CD4-positive, alpha-beta T cell treated with Interleukin-15 for 1 hour (primary cell): ENCODE measurements around the gene GOLGA6A.
"Not testable (repeated sequence)": the region's sequence is repeated elsewhere in the genome, so short reads cannot be mapped to it uniquely, and the experiment has no call there.

ENCODE experiments used
- DNase-seq: peaks from one replicate; pipeline ENCODE4 v3.0.0-alpha.2; 2020

The GOLGA6A gene

GRCh38 chr15:74082450-74082849 is at the start of gene GOLGA6A:
Gene GOLGA6A (minus strand): TSS chr15:74082550. CDS start chr15:74082509, 41 bp downstream.
- not testable (repeated sequence) for DNase-seq

- DNase-seq: no peak
These were observed 49.5 kb upstream of the GOLGA6A start for GRCh38 chr15:74131628-74132413.

DNA sequence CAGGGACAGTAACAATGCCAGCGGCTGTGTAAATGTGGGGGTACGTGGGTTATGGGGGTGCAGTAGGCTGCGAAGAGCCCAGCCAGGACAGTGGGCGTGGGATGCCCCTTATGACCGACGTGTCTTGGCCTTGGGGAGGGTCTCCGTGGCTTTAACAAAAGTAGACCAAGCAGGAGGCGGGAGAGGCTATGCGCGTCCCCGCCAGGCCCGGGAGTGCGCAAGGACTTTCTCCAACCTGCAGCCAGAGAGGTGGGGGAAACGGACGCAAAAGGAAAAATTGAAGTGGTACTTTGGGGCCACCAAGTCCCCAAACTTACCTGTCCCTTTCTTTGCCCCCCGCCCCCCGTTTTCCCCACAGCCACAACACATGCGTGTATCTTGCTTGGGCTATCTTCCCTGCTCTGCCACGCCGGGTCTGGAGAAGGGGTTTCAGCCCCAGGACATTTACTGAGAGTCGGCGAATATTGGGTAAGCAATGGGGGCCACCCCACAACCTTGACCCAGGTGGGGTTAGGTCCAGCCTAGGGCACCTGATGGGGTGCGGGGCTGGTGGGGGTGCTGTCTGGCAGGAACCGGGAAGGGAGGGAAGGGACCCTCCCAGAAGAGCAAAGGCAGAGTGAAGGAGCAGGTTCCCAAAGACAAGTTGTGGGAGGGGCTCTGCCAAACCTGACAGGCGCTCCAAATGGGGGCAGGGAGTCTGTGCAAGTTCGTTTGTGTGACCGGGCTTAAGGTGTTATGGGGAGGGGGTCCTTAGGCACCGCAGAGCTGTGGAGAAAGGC is 48.7 kb upstream of the GOLGA6A start:
- DNase-seq: no peak

DNA sequence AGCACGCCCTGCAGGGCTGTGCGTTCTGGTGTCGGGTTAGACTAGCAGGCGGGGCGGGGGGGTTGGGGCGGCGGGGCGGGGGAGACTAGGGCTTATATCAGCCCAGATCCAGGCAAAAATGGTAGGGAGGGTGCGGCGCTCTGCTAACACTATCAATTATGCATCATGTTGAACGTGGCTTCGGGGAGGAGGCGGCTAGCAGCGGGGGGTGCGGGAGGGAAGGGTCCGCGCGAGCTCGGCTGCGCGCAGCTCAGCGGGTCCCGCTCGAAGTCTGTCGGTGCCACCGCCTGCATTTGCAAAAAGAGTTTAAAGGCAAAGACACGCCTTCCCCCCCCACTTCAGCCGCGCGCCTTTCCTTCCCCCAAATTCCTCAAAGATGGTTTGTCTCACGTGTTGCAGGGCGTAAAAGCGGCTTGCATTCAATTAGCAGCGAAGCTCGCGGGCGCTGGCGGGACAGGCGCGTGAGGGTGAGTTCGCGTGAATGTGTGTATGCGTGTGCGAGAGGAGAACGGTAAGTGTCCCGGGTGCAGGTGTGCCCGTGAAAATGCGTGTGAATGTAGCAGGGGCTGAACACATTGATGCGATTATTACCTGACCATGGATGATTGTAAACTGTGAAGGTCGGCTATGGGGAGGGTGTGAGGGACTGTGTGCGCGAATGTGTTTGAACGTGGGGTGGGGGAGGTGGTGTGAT is 48.0 kb upstream of the GOLGA6A start, which contains the start of gene ISLR2:
TSS of gene ISLR2 (plus strand) at position 432 of the 694 bp plus-strand sequence. CDS start 2,169 bp downstream, outside the sequence.
- DNase-seq: no peak

DNA sequence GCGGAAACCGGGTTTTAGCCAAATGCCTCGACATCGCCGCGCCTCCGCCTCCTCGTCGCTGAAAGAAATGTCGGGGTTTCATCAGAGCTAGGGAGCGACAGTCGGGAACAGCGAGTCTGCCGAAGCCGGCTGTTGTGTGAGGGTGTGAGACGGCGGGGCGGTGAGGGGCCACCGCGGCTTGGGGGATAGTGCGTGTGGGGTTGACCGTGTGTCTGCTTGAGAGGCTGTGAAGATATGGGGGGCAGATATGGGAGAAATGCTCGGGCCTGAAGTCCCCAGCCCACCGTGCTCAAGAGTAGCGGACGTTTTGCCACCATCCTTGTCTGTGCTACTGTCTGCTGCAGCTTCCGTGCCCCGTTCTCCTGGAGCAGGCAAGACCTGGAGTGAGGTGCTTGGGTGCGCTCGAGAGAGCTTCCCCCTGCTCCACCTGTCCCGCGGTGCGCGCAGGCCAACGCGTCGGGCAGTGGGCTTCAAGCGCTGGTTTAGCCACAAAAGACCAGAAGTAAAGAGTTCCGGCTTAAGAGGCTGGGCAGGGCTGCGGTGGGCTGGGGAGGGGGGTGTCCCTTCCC is 47.3 kb upstream of the GOLGA6A start:
- no peak for DNase-seq

DNA sequence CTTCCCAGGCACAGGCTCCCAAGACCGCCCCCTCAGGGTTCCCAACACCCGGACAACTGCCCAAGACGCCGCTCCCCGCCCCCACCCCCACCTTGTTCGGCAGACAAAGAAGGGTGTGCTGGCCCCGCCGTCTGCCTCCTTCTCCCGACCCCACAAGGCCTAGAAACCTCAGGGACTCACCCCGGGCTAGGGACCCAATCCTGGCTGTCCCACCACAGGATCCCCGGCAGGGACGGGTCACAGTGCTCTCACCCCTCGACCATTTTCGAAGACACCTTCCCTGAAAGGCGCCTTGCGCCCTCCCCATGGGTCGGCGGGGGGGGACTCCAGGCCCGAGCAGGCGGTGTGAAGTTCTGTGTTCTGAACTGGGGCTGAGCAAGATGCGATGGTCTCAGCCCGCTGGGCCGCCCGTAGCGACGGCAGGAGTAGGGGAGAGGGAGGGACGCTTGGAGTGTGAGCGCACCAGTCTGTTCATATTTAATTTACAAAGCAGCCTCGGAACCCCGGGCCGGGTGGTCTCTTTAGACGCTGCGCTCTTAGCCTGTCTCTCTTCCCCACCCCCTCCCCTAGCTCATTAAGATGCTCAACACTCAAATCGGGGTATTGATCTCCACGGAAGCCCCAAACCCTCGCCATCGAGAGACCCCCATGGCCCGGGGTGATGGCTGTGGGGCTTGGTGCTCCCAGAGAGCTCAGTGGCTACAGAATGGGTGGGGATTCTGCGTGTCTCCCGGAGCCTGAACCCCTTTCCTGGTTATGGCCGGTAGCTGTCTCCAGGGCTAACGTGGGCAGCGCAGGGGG is 46.6 kb upstream of the GOLGA6A start:
- DNase-seq: no peak

DNA sequence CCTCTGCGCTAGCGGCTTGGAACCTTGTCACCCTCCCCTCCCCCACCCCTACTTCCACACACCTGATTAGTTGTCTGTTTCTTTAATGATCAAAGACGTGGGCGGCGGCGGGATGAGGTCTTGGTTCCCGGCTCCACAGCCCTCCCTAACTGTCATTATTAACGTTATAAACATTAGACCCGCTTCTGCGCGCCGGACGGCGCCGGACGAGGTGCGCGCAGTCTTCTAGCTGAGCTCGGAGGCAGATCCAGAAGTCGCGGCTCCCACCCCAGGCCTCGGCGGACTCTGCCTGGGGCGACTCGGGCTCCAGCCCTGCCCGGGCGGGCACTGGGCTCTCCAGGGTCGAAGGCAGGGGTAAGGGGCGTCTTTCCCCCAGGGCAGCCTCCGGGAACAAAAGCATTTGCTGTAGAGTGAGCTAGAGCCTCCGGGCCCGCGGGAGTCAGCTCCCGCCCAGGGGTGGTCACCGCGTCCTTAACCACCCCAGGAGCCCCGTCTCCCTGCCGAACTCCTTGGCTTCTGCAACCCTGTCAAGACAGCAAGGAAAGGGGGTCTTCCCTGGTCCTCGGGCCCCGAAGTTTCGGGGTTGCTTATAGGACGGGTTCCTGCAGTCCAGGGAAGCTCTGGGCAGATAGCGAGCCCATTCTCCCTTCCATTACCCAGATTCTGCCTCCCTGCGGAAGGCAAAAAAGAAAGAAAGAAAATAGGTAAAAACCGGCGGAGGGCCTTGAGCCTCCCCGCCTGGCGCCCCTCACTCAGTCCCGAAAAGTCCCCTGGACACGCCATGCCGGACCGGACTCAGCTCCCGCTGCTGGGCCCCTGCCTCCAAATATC is 45.8 kb upstream of the GOLGA6A start:
- no peak for DNase-seq

DNA sequence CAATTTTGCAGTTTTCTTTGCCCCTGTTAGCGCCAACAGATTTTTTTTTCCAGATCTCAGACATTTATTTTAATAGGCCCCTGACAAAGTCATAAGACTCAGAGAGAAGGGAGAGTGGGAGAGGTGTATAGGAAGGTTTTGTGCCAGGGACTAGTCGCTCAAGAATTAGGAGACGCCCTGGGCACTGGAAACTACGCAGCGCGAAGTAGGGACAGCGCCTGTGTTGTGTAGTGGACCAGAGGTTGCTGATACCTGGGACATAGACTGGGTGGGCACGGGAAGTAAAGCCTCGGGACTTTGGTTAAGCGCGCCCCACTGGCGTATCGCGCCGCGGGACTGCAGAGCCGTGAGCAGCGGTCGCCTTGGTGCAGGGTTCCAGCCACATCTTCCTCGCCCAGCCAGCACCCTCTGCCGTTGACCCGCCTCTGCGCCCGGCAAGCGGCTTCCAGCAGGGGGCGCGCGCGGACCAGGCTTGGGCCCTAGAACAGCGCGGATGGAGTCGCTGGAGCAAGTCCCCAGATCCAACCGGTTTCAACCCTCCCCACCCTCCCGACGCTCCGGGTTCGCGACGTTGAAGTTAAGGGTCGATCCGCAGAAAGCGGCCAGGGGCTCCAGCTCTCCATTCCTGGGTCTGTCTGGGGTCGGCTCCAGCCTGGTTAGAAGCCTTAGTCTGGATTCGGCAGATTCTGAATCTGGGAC is 45.1 kb upstream of the GOLGA6A start:
- DNase-seq: peak; percentile 70

- no peak for DNase-seq
These were observed 42.4 kb upstream of the GOLGA6A start for GRCh38 chr15:74124759-74125158.

DNA sequence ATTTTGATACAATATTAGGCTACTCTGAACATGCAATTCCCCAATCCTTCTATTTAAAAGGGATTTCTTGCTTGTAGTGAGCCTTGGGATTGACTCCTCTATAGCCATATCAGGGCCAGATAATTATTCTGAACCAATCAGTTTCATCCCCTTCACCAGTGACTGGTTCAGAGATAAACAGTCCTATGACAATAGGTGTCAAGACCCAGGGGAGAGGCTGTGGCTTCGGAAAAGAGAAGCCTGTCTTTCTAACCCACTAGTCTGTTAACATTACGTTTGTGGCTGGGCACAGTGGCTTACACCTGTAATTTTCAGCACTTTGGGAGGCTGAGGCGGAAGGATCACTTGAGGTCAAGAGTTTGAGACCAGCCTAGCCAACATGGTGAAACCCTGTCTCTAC is 41.8 kb upstream of the GOLGA6A start:
- no peak for DNase-seq

- DNase-seq: no peak
These were observed 41.3 kb upstream of the GOLGA6A start for GRCh38 chr15:74123658-74124057.

DNA sequence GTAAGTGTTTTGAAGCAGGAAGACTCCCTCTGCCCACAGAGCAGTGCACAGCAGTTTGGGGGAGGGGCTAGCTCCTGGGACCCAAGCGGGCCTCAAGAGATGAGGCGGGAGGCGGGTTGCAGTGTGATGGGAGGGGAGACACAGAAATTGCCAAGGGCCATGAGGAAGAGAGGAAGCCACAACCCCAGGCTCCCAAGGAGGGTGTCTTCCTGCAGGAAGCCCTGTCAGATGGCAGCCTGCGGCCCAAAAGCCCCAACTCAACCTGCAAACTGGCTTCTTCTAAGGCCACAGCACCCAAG is 40.7 kb upstream of the GOLGA6A start:
- no peak for DNase-seq

- no peak for DNase-seq
These were observed 40.2 kb upstream of the GOLGA6A start for GRCh38 chr15:74122403-74123130.

DNA sequence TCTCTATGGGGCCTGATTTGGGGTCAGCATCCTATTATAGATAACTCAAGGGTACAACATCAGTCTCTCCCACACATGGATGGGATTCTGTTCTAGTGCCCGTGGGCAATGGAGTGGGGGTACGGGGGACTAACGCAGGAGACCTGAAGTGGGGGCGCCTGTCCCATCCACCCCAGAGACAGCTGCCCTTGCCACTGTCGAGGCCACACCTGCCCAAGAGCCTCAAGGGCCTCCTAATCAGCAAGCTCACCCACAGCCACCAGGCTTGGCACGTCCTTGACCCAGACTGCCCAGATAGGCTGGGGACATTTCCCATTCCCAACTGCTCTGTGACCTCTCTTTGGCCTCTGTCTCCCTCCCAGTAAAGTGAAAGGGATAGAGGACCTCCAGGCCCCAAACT is 39.5 kb upstream of the GOLGA6A start:
- no peak for DNase-seq

DNA sequence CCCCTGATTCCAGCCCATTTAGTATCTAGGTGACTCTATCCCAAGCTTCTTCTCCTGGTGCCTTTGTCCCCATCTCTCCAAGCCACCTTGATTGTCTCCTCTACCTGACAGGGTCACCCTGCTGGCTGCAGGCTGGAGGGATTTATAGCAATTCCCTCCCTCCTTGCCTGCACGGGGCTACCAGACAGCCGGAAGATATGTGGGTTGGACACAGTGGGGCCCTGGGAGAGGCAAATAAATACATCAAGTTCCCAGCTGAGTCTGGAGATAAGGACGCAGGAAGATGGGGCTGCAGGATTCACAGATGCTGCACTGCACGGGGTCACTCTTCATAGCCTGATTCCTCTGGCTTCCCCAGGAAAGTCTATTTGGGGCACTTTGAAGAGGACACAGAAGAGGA is 38.7 kb upstream of the GOLGA6A start:
- DNase-seq: no peak

DNA sequence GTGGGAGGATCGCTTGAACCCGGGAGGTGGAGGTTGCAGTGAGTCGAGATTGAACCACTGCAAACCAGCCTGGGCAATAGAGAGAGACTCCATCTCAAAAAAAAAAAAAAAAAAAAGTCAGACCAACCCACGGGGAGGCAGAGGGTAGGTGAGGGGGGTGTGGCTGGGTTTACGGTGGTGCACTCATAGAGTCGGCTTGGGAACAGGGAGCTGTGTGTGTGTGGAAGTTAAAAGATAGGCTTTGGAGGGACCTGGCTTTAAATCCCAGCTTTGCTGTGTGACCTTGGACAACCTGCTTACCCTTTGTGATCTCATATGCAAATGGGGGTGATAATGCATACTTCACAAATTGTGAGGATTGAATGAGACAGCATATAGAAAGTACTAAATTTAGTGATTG is 38.1 kb upstream of the GOLGA6A start:
- no peak for DNase-seq

DNA sequence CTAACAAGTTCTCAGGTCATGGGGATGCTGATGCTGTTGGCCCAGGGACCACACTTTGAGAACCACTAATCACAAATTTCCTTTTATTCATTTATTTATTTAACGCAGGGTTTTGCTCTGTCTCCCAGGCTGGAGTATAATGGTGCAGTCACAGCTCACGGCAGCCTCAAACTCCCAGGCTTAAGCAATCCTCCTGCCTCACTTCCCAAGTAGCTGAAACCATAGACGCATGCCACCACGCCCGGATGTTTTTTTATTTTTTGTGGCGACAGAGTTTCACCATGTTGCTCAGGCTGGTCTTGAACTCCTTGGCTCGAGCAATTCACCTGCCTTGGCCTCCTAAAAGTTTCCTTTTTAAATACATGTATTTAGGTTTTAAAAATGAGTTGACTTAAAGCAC is 27.4 kb upstream of the GOLGA6A start:
- no peak for DNase-seq

DNA sequence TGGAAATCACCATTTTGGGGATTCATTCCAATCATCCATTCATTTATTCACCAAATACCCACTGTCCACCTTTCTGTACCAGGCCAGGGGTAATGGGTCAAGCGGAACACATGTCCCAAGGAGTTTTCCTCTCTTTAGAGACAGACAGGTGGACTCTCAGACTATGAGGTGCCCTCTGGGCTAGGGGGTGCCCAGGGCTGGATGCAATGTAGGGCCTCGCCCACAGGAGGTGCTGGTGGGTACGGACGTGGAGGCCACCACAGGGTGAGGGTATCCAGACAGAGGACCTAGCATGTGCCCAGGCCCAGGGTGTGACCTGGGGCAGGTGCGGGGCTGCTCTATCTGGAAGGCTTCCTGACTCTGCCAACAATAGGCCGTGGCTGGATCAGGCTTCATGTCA is 26.3 kb upstream of the GOLGA6A start:
- not testable (repeated sequence) for DNase-seq

- DNase-seq: no peak
These were observed 25.8 kb upstream of the GOLGA6A start for GRCh38 chr15:74108111-74108510.
